Measurements from ENCODE around the gene FAM107B. TPM values are rescaled to one million over a fixed set of nuclear protein-coding genes. Genes with fewer than 3 reads are reported as not detected.

FAM107B gene
- total and polyA plus RNA-seq, 2 of the 13 experiments (the other 11 are each of a cell fraction or from before 2014, with no cell fraction given) = 15.7 to 24.8 TPM

DNA sequence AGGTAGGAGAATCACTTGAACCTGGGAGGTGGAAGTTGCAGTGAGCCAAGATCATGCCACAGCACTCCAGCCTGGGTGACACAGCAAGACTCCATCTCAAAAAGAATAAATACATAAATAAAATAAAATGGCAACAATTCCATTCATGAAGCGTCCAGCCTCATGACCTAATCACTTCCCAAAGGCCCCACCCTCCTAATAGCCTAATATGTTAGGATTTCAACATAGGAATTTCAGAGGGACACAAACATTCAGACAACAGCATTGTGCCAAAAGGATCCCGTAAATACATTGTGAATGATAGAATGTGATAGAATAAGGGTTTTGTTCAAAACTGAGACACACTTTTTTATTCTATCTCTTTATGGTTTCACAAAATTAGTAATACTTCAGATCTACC is 90.3 kb downstream of the FAM107B start (continued):
- TF ChIP-seq PAWR (CRISPR knock-in tag; IDR thresholded peaks at IDR 0.05; ENCODE audit: borderline replicate concordance) (no peak), THYN1 (CRISPR knock-in tag; IDR thresholded peaks at IDR 0.05; ENCODE audit: borderline replicate concordance, low read depth) (no peak), MAZ (IDR thresholded peaks at IDR 0.05; ENCODE audit: borderline replicate concordance, low read depth, low read length) (no peak), MAZ (CRISPR knock-in tag; IDR thresholded peaks at IDR 0.05; ENCODE audit: low read depth) (no peak), MEF2D (CRISPR knock-in tag; IDR thresholded peaks at IDR 0.05) (no peak)
- TF ChIP-seq, protein P1, sequence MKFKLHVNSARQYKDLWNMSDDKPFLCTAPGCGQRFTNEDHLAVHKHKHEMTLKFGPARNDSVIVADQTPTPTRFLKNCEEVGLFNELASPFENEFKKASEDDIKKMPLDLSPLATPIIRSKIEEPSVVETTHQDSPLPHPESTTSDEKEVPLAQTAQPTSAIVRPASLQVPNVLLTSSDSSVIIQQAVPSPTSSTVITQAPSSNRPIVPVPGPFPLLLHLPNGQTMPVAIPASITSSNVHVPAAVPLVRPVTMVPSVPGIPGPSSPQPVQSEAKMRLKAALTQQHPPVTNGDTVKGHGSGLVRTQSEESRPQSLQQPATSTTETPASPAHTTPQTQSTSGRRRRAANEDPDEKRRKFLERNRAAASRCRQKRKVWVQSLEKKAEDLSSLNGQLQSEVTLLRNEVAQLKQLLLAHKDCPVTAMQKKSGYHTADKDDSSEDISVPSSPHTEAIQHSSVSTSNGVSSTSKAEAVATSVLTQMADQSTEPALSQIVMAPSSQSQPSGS (CRISPR knock-in tag; IDR thresholded peaks at IDR 0.05) = no peak
- TF ChIP-seq, protein P2, sequence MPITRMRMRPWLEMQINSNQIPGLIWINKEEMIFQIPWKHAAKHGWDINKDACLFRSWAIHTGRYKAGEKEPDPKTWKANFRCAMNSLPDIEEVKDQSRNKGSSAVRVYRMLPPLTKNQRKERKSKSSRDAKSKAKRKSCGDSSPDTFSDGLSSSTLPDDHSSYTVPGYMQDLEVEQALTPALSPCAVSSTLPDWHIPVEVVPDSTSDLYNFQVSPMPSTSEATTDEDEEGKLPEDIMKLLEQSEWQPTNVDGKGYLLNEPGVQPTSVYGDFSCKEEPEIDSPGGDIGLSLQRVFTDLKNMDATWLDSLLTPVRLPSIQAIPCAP (CRISPR knock-in tag; IDR thresholded peaks at IDR 0.05; ENCODE audit: low read depth) = no peak

DNA sequence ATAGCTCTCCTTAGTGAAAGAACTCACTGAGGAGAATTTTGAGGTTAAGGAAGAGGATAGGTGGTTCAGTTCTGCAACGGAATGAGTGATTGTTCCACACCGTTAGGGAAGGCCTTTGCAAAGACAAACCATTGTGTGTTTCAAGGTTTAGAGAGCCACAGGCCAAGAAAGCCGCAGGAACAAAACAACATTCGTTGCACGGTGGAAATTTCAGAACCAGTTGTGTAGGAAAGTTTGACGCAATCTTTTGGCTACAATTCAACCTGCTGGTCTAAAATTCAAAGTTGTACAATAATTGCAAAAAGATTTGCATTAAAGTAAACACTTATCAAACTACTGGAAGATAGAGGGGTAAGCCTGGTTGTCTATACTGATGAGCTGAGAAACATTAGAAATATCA is 91.4 kb downstream of the FAM107B start:
- Histone ChIP-seq H3K4me3 (replicated peaks in 1 of 3; ENCODE audit: insufficient read depth in 1 of 3, low read depth in 2 of 3, low read length in 3 of 3) (no peak overlapping the region), H4K20me1 (ENCODE audit: insufficient read depth, low read length) (no peaks in the 10 kb centered on the region), H2AFZ (ENCODE audit: low read length) (no peak overlapping the region), H3K79me2 (ENCODE audit: insufficient read depth, low read length) (no peaks in the 10 kb centered on the region), H3K27ac (ENCODE audit: extremely low read length, insufficient read depth, low read length) (no peak overlapping the region), H3K36me3 (replicated peaks in 1 of 2; ENCODE audit: control insufficient read depth in 1 of 2, insufficient read depth in 2 of 2, low read length in 2 of 2) (no peaks in the 10 kb centered on the region), H3K27me3 (ENCODE audit: control insufficient read depth in 1 of 2, insufficient read depth in 2 of 2, low read length in 2 of 2) (peaks cover 0 to 1% of the 10 kb centered on the region in 2 experiments; a peak in 1 of 5 replicates), H3K9me3 (ENCODE audit: low read length) (no peaks in the 10 kb centered on the region), H3K4me2 (ENCODE audit: low read depth, low read length) (no peak overlapping the region), H3K4me1 (ENCODE audit: insufficient read depth, low read length) (peaks cover 12% of the 10 kb centered on the region), H3K9ac (ENCODE audit: insufficient read depth, low read depth, low read length) (no peak overlapping the region)
- no TSS peak for BruUV-seq (replicated peaks)
- intact Hi-C loops (cut with micrococcal nuclease; ENCODE audit: unreplicated experiment) = no loop called here
- POLR2A ChIA-PET = no interaction called here
- DNase-seq (ENCODE audit: low spot score) (no peak), ATAC-seq (no peak), FAIRE-seq (no peak)
- CTCF ChIA-PET (ENCODE audit: low intra/inter-chr PET ratio, low total read pairs) = no interaction called here
- in situ Hi-C loops (cut with HindIII; ENCODE audit: extremely low pct_ligation_motif_present, low pct_unique_long_range_greater_than_20kb) = no loop called here
- WGBS (ENCODE audit: low lambda C conversion rate) = 14% methylated on average over 6 of the region's 6 CpGs
- TF ChIP-seq, protein P3, sequence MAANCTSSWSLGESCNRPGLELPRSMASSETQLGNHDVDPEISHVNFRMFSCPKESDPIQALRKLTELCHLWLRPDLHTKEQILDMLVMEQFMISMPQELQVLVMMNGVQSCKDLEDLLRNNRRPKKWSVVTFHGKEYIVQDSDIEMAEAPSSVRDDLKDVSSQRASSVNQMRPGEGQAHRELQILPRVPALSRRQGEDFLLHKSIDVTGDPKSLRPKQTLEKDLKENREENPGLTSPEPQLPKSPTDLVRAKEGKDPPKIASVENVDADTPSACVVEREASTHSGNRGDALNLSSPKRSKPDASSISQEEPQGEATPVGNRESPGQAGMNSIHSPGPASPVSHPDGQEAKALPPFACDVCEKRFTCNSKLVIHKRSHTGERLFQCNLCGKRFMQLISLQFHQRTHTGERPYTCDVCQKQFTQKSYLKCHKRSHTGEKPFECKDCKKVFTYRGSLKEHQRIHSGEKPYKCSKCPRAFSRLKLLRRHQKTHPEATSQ (CRISPR knock-in tag; IDR thresholded peaks at IDR 0.05; ENCODE audit: borderline replicate concordance) = no peak
- TF ChIP-seq, protein P4, sequence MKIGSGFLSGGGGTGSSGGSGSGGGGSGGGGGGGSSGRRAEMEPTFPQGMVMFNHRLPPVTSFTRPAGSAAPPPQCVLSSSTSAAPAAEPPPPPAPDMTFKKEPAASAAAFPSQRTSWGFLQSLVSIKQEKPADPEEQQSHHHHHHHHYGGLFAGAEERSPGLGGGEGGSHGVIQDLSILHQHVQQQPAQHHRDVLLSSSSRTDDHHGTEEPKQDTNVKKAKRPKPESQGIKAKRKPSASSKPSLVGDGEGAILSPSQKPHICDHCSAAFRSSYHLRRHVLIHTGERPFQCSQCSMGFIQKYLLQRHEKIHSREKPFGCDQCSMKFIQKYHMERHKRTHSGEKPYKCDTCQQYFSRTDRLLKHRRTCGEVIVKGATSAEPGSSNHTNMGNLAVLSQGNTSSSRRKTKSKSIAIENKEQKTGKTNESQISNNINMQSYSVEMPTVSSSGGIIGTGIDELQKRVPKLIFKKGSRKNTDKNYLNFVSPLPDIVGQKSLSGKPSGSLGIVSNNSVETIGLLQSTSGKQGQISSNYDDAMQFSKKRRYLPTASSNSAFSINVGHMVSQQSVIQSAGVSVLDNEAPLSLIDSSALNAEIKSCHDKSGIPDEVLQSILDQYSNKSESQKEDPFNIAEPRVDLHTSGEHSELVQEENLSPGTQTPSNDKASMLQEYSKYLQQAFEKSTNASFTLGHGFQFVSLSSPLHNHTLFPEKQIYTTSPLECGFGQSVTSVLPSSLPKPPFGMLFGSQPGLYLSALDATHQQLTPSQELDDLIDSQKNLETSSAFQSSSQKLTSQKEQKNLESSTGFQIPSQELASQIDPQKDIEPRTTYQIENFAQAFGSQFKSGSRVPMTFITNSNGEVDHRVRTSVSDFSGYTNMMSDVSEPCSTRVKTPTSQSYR (CRISPR knock-in tag; IDR thresholded peaks at IDR 0.05; ENCODE audit: borderline replicate concordance) = no peak
- TF ChIP-seq TCF7 (IDR thresholded peaks at IDR 0.05; ENCODE audit: low read depth) (no peak), STAG1 (CRISPR knock-in tag; IDR thresholded peaks at IDR 0.05) (no peak), ZNF781 (CRISPR knock-in tag; IDR thresholded peaks at IDR 0.05; ENCODE audit: borderline replicate concordance, not compliant biosample characterization) (no peak), ADNP (CRISPR knock-in tag; IDR thresholded peaks at IDR 0.05) (no peak), MAFK (conservative IDR thresholded peaks at IDR 0.05 in 1 of 2, IDR thresholded peaks at IDR 0.05 in 1 of 2; ENCODE audit: low read length in 2 of 2) (no peak), RFX1 (IDR thresholded peaks at IDR 0.05) (no peak)
- TF ChIP-seq, protein P5, sequence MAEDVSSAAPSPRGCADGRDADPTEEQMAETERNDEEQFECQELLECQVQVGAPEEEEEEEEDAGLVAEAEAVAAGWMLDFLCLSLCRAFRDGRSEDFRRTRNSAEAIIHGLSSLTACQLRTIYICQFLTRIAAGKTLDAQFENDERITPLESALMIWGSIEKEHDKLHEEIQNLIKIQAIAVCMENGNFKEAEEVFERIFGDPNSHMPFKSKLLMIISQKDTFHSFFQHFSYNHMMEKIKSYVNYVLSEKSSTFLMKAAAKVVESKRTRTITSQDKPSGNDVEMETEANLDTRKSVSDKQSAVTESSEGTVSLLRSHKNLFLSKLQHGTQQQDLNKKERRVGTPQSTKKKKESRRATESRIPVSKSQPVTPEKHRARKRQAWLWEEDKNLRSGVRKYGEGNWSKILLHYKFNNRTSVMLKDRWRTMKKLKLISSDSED (CRISPR knock-in tag; IDR thresholded peaks at IDR 0.05) = no peak
